CD4-positive, alpha-beta T cell treated with Interleukin-6 at 100 ng/mL for 8 hours (primary cell): Measurements from ENCODE around the gene RXRA.

Source experiments
- DNase-seq: peaks from one replicate; pipeline ENCODE4 v3.0.0-alpha.2; 2020; ENCODE audit warnings: mixed read lengths, low spot score

RXRA gene

DNA sequence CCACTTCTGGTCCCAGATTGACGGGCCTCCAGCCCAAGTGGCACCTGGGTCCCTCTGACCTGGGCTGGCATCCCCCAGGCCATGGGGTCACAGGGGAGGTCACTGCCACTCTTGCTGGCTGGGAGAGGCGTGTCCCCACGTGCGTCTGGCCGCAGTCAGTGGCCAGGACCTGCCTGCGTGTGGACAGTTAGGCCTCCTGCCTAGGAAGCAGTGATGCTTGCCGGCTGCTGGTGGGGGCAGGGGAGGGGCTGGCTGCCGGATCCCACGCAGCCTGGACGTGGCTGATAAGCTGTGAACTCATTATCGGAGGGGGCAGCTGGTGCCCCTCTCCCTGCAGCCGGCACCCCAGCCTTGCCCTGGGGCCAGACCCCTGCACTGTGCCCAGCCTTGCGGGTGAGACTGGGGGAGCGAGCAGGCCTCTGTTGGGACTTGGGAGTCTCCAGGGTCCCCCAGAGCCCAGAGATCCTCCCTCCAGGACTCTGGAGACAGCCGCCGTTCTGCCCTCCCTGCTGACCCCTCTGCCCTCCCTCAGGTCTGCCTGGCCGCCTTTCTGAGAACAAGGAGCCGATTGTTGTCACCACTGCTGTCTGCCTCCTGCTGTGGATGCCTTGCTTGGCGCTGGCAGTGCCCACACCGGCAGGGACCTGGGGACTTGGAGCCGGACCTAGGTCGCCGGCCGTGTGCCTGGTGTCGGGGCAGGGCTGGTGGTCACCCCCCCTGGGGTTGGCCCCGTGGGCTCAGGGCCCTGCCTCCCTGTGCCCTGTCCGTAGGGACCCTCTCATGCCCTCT lies 12.3 kb downstream of the RXRA start:
- no peak for DNase-seq

DNA sequence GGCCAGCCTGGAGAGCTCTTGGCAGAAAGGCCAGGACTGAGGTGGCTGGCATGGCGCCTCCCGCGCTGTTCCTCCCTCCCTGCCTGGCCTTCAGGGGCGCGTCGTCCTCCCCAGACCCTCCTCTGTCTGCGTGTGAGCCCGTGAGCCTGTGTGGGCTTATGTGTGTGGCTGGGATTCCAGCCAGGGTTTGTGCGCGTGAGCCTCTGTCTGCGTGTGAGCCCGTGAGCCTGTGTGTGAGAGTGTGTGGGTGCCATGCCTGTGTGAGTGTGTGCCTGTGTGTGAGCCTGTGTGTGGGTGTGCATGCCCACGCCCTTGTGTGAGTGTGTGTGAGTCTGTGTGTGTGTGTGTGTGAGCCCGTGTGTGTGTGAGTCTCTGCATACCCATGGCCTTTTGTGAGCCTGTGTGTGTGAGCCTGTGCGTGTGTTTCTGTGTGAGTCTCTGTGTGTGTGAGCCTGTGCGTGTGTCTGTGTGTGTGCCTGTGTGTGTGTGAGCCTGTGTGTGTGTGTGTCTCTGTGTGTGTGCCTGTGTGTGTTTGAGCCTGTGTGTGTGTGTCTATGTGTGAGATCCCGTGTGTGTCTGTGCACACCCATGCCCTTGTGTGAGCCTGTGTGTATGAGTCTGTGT lies 13.0 kb downstream of the RXRA start:
- DNase-seq = no peak

DNA sequence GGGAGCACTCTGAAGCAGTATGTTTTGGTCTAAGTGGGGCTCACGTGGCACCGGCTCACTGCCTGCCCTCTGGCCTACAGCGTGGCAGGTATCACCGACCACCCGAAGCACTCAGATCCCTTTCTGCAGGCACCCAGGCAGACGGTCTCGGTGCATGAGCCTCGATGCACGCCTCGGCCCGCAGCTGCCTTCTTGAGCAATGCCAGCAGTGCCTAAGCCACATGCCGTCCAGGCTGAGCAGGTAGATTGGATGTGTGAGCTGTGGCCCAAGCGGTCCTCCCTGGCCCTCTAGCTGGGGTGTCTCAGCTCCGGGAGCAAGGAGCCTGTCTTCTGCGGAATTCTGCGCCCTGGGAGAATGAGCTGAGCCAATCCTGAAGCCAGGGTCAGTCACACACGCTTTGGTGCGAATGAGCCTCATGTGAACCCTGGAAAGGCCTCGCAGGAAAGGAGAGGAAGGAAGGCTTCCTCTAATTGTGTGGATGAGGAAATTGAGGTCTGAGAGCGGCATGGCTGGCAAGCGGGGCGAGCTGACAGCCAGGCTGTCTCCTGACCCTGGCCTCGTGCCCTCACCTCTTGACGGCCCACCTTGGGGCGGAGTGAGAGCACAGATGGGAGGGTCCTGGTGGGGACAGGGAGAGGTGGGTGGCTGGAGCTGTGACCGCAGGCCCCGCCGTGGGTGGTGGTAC lies 14.4 kb downstream of the RXRA start:
- DNase-seq = no peak

- no peak for DNase-seq
Measured at GRCh38 chr9:134341306-134341705, 15.1 kb downstream of the RXRA start.

DNA sequence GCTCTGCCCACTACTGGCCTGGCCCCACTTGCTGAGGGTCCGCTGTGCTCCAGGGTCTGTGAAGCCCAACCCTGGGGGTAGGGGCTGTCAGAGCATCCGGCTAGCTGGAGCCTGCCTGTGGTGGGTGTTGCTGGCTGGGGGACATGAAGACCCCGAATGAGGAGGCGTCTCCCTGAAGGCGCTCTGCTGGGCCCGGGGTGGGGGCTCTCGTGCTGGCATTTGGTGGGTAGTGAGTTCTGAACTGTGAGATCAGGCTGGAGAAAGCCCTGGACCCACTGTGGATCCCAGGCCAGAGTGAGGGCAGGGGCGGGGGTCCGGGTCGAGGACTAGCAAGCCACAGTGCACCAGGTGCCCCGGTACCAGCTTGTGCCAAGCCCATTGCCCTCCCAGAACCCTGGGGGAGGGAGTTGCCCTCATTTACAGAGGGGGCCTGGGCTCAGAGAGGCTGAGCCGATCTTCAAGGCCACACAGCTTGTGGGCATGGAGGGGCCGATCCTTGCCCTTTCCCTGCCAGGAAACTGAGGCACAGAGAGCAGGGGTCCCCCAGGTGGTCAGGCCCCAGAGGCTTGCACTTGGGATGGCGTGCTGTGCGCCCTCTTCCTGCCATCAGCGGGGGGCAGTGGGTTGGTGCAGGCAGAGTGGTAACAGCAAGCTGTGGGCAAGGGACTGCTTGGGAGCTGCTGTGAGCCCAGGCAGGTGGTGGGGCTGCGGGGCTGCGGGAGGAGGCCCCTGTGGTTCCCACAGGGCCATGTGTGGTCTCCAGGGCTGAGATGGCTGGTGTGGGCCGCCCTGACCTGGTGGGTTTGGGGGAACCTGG lies 15.9 kb downstream of the RXRA start:
- no peak for DNase-seq

DNA sequence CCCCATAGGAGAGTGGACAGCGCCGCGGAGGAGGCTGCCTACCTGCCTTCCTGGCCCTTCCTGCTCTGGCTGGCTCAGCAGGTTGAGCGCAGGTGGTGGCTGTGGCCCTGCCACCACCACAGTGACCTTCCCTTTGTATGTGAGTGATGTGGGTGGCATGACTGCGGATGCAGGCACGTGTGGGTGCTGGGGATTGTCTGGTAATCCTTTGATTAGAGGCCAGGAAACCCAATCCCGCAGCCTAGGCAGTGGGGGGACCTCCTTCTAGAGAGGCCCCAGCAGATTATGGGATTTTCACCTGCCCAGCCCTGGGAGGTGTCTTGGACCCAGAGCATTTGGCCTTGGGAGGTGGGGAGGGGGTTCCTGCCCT lies 16.5 kb downstream of the RXRA start:
- no peak for DNase-seq

GRCh38 chr9:134343637-134344036 lies 17.4 kb downstream of the RXRA start:
- no peak for DNase-seq

DNA sequence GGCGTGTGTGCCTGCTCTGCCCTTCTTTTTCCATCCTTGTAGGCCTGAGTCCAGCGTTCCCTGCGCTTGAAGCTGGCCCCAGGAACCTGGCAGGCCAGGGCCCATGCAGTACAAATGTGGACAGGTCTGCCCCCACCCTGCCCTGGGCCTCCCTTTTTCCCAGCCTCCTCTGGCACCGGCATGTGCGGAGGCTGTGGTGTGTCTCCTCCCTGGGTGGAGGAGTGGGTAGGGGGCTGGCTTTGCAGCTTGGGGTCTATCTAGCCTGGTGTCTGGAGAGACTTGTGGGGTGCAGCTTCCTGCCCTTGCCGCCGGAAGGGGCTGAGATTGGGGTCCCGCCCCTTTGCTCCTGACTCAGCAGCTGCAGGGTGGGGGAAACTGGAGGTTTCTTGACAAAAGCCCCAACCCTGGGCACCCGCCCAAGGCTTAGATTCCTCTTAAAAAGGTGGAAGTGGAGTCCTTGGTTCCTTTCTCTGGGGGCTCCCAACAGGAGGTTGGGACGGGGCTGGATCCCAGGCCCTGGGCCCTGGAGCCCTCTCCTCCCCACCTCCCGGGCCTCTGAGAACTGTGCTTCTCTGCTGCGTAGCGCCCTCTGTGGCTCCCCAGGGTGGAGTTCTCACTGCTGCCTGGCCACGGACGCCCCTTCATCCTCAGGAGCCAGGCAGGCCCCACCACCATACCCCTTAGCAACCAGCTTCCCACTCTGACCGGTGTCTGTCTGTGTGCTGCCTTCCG lies 18.0 kb downstream of the RXRA start:
- no peak for DNase-seq

DNA sequence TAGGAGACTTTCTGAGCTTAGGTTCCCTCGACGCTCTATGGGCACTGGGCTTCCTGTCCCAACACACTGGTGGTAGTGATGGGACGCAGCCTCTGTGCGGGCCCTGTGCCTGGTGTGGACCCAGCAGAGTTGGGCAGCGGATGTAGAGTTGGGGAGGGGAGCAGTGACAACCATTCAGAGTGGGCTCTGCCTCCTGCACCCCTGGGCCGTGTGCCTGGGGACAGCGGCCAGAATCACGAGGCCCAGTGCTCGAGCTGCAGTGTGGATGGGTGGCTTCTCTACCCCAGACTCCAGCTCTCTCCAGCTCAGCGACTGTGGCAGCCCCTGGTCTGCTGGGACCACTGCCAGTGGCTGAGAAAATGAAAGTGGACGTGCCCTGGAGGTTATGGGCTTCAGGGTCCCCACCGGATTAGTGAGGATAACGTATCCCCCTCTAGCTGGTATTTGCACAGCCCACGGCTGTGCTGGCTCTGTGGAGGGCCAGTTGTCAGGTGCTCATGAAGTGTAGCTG lies 18.6 kb downstream of the RXRA start:
- no peak for DNase-seq

- DNase-seq = no peak
Measured at GRCh38 chr9:134345737-134346136, 19.5 kb downstream of the RXRA start.

DNA sequence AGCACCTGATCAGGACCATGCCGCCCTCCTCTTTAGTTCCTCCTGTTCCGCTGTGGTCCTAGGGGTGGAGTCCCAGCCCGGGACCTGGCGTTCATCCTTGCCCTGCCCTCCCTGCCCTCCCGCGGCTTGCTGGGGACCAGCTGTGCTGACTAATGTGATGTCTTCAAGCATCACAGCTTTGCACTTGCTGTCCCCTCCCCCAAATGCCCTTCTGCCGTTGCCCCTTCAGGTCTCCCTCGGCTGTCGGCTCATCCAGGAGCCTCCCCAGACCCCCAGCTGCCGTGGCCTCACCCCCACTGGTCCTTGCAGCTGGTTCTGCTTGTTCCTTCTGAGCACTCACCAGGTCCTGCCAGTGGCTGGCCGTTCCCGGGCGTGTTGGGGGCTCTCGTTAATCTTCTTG lies 19.9 kb downstream of the RXRA start:
- DNase-seq = no peak

GRCh38 chr9:134346840-134347583 lies 20.8 kb downstream of the RXRA start:
- DNase-seq = no peak

GRCh38 chr9:134347996-134348395 lies 21.7 kb downstream of the RXRA start:
- DNase-seq = no peak

- DNase-seq = no peak
Measured at GRCh38 chr9:134348404-134349155, 22.3 kb downstream of the RXRA start.

DNA sequence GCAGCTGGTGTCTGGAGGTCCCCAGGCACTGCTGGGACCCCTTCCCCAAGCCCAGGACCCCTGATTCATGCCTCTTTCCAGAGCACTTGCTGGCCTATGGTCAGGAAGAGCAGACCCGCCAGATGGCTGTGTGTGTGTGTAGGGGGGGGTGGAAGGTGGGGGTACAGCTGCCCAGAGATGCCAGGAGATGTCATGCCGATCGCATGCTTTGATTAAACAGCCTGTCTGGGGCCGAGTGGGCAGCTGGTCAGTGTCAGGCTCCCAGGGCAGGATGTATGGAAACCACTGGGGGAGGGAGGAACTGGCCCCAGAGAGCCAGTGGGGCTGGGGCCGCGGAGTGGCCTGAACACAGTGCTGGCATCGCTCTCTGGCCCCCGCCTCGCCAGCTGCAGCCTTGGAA lies 23.7 kb downstream of the RXRA start:
- DNase-seq = no peak

- DNase-seq = no peak
Measured at GRCh38 chr9:134350416-134350994, 24.2 kb downstream of the RXRA start.

- DNase-seq = no peak
Measured at GRCh38 chr9:134351606-134352176, 25.4 kb downstream of the RXRA start.

DNA sequence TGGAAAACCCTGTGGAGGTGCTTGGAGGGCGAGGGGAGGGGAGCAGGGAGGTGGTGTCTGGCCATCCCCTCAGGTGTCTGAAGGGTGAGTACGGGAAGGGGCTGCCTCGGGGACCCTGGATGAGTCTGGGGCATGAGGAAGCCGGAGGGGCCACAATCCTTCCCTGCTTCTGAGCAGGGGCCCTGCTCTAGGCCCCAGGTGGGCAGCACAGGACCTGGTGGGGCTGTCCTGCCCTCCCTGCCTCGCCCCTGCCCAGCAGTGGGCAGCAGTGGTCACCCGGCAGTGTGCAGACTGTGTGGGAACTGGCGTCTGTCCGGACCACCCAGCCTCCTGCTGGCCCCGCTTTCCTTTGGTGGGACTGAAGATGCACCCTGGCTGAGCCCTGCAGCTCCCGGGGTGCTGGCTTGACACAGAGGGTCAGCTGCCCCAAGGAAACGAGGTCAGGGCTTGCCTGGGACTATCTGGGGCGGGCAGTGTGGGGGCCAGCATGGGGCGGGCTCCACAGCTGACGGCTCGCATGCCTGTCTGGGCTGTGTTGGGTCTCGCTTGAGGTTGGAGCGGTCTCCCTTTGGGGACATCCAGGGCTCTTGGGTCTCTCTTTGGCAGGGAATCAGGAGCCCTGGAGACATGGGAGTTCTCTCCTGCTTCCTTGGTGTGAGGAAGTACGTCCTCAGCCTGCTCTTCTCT lies 26.1 kb downstream of the RXRA start:
- no peak for DNase-seq

DNA sequence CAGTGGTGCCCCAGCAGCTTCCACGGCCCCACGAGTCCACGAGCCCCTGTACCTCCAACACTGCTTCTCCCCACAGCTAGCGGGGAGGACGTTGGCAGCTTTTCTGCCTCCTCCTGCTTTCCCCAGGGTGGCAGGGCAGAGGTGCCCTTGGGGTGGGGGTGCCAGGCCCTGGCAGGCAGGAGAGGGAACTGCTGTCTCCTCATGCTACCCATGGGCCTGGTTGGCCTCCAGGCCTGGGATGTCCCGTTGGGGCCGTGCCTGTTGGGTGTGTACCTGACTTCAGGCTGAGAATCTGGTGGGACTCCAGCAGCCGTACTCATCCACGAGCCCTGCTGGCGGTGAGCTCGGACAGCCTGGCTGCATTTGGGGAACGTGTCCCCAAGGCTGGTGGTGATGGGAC lies 27.3 kb downstream of the RXRA start:
- no peak for DNase-seq
